ENCODE results near the gene KRT25. TPM values are rescaled to one million over a fixed set of nuclear protein-coding genes. Genes with fewer than 3 reads are reported as not detected.

The KRT25 gene
- total RNA-seq, 1 experiment from 2014 or later, result not detected

- DNase-seq (ENCODE audit: unreplicated experiment), result no peak
- TF ChIP-seq, protein P1, sequence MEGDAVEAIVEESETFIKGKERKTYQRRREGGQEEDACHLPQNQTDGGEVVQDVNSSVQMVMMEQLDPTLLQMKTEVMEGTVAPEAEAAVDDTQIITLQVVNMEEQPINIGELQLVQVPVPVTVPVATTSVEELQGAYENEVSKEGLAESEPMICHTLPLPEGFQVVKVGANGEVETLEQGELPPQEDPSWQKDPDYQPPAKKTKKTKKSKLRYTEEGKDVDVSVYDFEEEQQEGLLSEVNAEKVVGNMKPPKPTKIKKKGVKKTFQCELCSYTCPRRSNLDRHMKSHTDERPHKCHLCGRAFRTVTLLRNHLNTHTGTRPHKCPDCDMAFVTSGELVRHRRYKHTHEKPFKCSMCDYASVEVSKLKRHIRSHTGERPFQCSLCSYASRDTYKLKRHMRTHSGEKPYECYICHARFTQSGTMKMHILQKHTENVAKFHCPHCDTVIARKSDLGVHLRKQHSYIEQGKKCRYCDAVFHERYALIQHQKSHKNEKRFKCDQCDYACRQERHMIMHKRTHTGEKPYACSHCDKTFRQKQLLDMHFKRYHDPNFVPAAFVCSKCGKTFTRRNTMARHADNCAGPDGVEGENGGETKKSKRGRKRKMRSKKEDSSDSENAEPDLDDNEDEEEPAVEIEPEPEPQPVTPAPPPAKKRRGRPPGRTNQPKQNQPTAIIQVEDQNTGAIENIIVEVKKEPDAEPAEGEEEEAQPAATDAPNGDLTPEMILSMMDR (IDR thresholded peaks at IDR 0.05; ENCODE audit: unreplicated experiment), result no peak
- no TSS peak for BruUV-seq (replicated peaks)
- no peak overlapping the region for H3K27ac Mint-ChIP-seq (ENCODE audit: low read depth, unreplicated experiment)
- ChIA-PET POLR2A (interaction anchor here (1.7 kb wide), 1 partner anchor 12 kb away, joined by 4 read pairs; no protein-coding TSS in a partner anchor), CTCF (no interaction called here)
- intact Hi-C loops (cut with micrococcal nuclease), result no loop called here
- H3K27me3 Mint-ChIP-seq (ENCODE audit: insufficient read depth, unreplicated experiment), result no peaks in the 10 kb centered on the region
- H3K4me1 Mint-ChIP-seq (ENCODE audit: insufficient read depth, unreplicated experiment), result no peaks in the 10 kb centered on the region
- H3K9me3 Mint-ChIP-seq (ENCODE audit: unreplicated experiment), result peaks cover 8% of the 10 kb centered on the region
- H3K36me3 Mint-ChIP-seq (ENCODE audit: insufficient read depth, unreplicated experiment), result no peaks in the 10 kb centered on the region
- H3K4me3 Mint-ChIP-seq (ENCODE audit: unreplicated experiment), result no peak overlapping the region
Measured at GRCh38 chr17:40720899-40721298, 34.2 kb downstream of the KRT25 start.

- CTCF ChIA-PET, result interaction anchor here (0.6 to 2.5 kb wide), 6 partner anchors 13 to 103 kb away, joined by 3 to 9 read pairs (median 4); partner anchors contain the start of gene SMARCE1
- no peak overlapping the region for H3K27ac Mint-ChIP-seq (ENCODE audit: low read depth, unreplicated experiment)
- H3K36me3 Mint-ChIP-seq (ENCODE audit: insufficient read depth, unreplicated experiment), result no peaks in the 10 kb centered on the region
- no TSS peak for BruUV-seq (replicated peaks)
- no peaks in the 10 kb centered on the region for H3K4me1 Mint-ChIP-seq (ENCODE audit: insufficient read depth, unreplicated experiment)
- no peaks in the 10 kb centered on the region for H3K27me3 Mint-ChIP-seq (ENCODE audit: insufficient read depth, unreplicated experiment)
- intact Hi-C loops (cut with micrococcal nuclease), result loop anchor here (2.0 kb wide), 1 partner anchor 104 kb away; no protein-coding TSS in a partner anchor
- peaks cover 5% of the 10 kb centered on the region for H3K9me3 Mint-ChIP-seq (ENCODE audit: unreplicated experiment)
- POLR2A ChIA-PET, result interaction anchor here (0.6 to 1.2 kb wide), 3 partner anchors 22 to 590 kb away, joined by 3 to 4 read pairs (median 3); partner anchors contain the start of gene KRTAP16-1
- peak; percentile 26 for DNase-seq (ENCODE audit: unreplicated experiment)
- TF ChIP-seq, protein P1 (IDR thresholded peaks at IDR 0.05; ENCODE audit: unreplicated experiment), result no peak
- H3K4me3 Mint-ChIP-seq (ENCODE audit: unreplicated experiment), result no peak overlapping the region
Measured at GRCh38 chr17:40718930-40719329, 36.2 kb downstream of the KRT25 start.

- H3K9me3 Mint-ChIP-seq (ENCODE audit: unreplicated experiment), result no peaks in the 10 kb centered on the region
- ChIA-PET CTCF (interaction anchor here (0.6 to 2.5 kb wide), 4 partner anchors 71 to 314 kb away, joined by 4 to 9 read pairs (median 4); partner anchors contain the start of gene SMARCE1), POLR2A (interaction anchor here (0.7 to 1.0 kb wide), 2 partner anchors 14 to 958 kb away, joined by 3 read pairs; no protein-coding TSS in a partner anchor)
- intact Hi-C loops (cut with micrococcal nuclease), result loop anchor here (2.0 kb wide), 1 partner anchor 103 kb away; no protein-coding TSS in a partner anchor
- H3K4me3 Mint-ChIP-seq (ENCODE audit: unreplicated experiment), result no peak overlapping the region
- TF ChIP-seq, protein P1 (IDR thresholded peaks at IDR 0.05; ENCODE audit: unreplicated experiment), result no peak
- H3K27ac Mint-ChIP-seq (ENCODE audit: low read depth, unreplicated experiment), result no peak overlapping the region
- H3K4me1 Mint-ChIP-seq (ENCODE audit: insufficient read depth, unreplicated experiment), result no peaks in the 10 kb centered on the region
- no peak for DNase-seq (ENCODE audit: unreplicated experiment)
- no peaks in the 10 kb centered on the region for H3K36me3 Mint-ChIP-seq (ENCODE audit: insufficient read depth, unreplicated experiment)
- H3K27me3 Mint-ChIP-seq (ENCODE audit: insufficient read depth, unreplicated experiment), result no peaks in the 10 kb centered on the region
- no TSS peak for BruUV-seq (replicated peaks)
Measured at GRCh38 chr17:40717776-40718175, 37.4 kb downstream of the KRT25 start.

- H3K9me3 Mint-ChIP-seq (ENCODE audit: unreplicated experiment), result no peaks in the 10 kb centered on the region
- no TSS peak for BruUV-seq (replicated peaks)
- no peaks in the 10 kb centered on the region for H3K4me1 Mint-ChIP-seq (ENCODE audit: insufficient read depth, unreplicated experiment)
- ChIA-PET CTCF (no interaction called here), POLR2A (no interaction called here)
- intact Hi-C loops (cut with micrococcal nuclease), result no loop called here
- no peaks in the 10 kb centered on the region for H3K36me3 Mint-ChIP-seq (ENCODE audit: insufficient read depth, unreplicated experiment)
- DNase-seq (ENCODE audit: unreplicated experiment), result no peak
- no peaks in the 10 kb centered on the region for H3K27me3 Mint-ChIP-seq (ENCODE audit: insufficient read depth, unreplicated experiment)
- H3K27ac Mint-ChIP-seq (ENCODE audit: low read depth, unreplicated experiment), result no peak overlapping the region
- H3K4me3 Mint-ChIP-seq (ENCODE audit: unreplicated experiment), result no peak overlapping the region
- TF ChIP-seq, protein P1 (IDR thresholded peaks at IDR 0.05; ENCODE audit: unreplicated experiment), result no peak
Measured at GRCh38 chr17:40714473-40714872, 40.7 kb downstream of the KRT25 start.
